Activated CD4-positive, alpha-beta T cell treated with anti-CD3 and anti-CD28 coated beads, Interleukin-2, amount 50 U/mL, for 24 hours (primary cell): ENCODE data around the gene FOXF1.

Source experiments
- DNase-seq, 2 donors: peaks; one replicate each; pipeline ENCODE4 v3.0.0-alpha.2; 2020; ENCODE audit warnings: low read depth in 1 of 2, low spot score in 1 of 2

FOXF1 gene

DNA sequence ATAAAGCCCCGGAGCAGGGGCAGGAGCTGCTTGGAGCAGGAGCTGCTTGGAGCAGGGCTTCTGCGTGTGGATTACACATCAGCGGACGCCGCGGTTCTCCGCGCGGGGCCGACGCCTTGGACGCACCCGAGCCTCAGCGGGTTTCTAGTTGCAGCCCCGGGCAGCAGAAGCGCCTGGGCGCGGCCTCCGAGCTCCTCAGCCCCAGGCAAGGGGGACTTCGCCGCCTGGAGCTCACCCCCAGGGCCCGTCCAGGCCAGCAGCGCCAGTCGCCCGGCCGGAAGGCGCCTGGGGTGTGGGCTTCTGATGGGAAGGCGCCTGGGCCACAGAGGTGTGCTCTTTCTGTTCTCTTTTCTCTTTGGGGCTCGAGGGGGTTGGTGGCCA lies 6.3 kb downstream of the FOXF1 start:
- no peak for DNase-seq

DNA sequence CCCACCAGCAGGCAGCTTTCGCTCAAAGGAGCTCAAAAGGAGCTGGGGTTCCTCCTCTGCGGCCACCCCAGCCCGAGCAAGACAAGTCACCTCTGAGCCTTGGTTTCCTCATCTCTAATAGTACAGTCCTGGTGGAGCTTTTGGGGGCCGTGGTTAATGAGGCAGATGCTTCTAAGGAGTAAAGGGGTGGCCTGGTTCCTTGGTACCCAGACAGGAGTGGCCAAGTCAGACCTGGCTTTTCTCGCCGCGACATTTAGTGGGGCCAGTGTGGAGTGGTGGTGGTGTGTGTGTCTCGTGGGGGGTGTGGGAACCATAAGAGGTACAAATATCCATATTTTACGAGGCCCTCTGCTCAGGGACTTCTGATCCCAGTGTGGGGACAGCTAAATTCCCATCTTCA lies 6.7 kb downstream of the FOXF1 start:
- DNase-seq = no peak

DNA sequence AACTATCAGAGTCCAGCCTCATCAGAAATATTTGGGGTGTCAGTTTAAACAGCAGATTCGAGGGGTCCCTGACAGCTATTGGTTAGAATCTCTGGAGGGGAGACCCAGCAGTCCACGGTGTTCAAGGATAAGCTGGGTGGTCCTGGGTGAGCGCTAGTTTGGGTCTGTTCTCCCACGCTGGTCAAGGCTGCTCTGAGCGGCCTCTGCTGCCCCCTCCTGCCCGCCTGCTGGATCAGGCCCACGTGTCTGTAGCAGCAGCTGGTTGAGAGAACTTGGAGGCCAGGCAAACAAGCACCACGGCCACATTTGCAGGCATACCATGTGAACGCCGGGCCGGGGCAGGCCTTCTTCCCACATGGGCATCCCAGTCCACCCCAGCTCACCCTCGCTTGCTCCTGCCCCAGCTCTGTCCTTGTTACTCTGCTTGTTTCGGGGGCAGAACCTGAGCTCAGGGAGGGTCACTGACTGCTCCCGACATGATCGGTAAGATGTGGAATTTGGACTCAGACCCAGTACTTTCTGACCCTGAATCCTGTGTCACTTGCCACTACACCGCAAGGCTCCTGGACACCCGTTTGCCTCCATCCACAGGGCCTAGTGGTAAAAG lies 7.4 kb downstream of the FOXF1 start:
- no peak for DNase-seq

DNA sequence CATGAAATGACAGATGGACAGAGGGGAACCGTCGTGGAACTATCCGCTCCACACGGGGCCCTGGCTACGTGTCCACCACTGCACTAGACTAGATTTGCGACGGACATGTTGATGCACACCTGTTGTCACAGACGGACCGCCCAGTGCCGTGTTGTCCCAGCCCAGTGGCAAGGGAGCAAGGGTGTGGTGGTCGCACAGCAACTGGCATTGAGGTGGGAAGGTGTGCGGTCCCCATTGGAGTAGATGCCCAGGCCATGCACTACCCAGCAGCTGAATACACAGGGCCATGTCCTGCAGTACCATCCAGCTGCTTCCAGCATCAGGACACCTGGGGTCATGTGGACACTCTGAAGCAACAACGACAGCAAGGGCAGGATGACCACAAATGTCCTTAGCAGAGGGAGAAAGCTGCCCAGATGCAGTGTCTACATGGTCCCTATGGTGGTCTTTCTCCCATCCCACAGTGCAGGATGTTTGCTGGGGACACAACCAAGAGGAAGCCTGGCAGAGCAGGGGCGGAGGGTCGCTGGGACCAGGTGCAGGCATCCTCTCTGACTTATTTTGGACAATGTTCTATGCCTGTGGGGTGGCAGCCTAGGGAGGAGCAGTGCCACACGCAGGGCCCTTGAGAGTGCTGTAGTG lies 8.8 kb downstream of the FOXF1 start:
- DNase-seq = no peak

DNA sequence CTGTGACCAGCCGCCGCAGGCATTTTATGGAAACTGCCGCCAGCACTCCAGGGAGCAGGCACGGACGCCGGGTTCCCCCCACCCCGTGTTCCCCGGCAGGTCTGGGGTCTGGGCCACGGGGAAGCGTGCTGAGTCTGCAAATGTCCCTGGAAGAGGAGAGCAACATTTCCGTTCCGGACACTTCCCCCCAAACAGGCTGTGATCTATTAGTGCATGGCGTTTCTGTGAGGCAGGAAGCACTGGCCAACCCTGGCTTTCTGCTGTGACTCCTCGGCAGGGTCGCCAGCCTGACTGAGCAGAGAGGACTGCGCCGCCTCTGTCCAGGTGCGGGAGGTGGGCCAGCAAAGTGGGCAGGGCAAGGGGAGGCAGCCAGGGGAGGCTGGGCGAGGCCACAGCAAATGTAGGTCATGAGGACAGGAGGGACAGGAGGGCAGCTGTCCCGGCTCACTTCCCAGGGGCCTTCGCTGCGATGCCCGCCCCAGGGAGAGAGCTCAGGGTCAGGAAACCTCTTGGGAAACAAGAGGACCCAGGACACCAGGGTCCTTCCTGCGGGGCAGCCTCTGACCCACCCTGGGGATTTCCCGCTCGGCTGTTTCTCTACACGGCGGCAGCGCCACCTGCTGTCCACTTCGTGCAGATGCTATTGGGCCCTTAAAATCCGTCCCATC lies 9.5 kb downstream of the FOXF1 start:
- DNase-seq = peak; percentile 30 to 52

DNA sequence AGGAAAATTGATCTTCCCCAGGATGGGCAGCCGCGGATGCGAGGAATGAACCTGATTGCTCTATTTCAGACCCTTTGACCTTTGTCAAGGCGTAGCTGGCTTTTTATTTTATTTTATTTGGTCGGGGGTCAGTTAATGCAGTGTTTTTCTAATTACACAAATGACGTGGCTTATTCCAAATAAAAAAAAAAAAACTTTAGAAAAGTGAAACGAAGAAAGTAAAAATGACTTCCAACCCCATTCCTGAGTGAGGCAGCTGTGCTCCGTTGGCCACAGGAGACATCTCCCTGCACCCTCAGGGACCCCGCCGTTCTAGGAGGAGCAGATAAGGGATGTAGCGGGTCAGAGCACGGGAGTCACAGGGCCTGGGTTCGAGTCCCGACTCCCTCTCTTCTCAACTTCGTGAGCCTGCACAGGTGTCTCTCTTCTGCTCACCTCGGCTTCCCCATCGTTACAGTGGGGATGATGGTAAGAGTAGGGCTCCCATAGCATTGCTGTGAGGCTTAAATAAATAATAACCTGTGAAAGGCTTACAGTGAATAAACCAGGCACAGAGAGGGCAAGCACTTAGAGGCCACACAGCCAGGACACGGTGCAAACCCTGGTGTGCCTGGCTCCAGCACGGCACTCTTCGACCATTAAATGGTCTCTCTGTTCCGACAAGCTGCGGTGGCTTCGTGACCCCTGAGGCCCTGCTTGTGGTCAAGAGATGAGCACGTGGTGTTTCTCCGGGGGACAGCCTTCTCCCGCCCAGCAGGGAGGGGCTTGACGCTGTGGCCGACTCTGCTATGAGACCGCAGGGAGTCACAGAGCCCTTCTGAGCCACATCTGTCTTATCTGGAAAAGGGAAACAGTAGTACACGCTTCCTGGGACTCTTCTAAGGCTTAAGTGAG lies 10.2 kb downstream of the FOXF1 start:
- no peak for DNase-seq

DNA sequence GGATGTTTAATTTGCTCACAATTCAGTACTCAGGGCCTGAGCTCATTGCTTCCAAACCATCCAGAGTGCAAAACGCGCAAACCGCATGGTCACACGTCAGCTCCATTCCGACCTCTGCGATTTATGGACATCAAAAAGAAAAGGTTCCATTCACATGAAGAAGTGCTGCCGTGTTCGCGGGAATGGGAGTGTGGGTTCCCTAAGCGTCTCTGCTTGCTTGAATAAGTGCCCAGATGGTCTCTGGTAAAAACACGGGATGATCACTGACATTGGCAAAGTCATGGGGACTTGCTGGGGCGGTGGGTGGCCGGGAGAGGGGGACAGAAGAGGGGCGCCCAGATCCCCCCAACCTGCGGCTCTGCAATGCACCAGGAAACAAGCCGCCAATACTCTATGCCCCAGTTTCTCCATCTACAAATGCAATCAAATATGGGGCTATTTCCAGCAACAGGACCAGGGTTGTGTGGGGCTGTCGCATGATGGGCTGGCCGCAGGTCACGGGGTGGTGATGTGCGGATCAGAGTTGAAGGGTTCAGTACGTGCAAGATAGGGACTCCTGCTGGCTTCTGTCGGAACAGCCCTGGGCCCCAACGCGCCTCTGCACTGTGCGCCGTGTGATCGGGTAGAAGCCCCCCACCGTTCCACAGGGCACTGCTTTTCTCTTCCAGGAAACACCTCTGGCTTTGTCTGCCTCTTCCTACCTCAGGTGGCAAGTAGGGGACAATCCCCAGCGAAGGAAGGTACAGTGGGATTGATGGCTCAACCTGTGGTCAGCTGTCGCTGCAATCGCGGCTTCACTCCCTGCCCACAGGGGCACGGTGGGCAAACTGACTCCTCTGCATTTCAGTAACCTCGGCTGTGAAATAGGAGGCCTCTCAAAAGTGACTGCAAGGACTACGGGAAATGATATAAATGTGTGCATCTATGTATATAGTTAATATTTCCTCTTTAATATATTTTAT lies 11.2 kb downstream of the FOXF1 start:
- DNase-seq = no peak

DNA sequence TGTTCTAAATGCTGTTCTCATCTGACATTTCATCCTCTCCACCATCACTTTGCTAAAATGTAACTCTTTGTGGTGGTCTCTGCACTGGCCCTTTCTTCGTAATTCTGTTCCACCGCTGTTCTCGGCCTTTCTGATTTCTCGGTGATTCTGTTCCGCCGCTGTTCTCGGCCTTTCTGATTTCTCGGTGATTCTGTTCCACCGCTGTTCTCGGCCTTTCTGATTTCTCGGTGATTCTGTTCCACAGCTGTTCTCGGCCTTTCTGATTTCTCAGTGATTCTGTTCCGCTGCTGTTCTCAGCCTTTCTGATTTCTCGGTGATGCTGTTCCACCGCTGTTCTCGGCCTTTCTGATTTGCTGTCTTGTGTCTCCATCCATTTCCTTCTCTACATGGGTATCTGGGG lies 12.3 kb downstream of the FOXF1 start:
- no peak for DNase-seq

DNA sequence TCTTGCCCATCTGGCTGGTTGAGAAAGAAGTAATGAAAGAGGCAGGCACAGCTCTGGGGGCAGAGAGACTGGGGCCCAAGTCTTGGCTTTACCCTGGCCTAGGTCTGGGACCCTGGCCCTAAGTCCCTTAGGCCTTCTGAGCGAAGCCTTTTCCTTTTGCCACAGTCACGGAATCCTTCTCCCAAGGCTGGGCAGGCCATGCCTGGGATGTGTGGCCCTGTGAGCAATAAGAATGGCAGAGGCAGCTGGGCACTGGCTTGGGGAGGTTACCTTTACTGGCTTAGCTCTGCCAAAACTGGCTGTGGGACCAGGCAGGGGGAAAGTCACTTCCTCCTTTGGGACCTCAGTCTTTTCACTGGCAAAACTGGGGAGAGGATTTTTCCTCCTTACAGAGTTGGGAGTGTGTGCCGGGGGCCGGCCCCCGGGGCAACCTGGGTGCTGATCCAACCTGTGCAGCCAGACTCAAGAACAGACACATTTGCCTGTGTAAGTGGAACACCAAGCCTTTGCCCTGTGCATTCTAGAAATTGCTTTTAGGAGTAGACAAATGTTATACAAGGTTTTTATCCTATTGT lies 12.9 kb downstream of the FOXF1 start:
- no peak for DNase-seq

DNA sequence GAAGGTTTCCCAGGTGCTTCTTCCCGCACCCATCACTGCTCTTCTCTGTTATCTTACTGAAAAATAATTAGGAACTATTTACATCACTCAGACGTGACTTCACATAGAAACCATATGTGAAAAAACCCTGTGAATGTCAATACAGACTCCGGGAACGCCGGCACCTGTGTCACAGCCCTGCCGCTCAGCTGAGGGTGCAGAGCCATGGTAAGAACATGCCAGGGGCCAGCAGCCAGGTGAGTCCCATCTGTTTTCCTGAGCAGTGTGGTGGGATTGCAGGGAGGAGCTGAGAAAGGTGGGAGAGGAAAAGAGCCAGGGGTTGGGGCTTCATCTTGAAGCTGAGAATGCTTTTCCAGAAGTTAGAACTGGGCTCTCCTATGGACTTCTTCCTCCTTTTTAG lies 13.7 kb downstream of the FOXF1 start:
- DNase-seq = no peak

DNA sequence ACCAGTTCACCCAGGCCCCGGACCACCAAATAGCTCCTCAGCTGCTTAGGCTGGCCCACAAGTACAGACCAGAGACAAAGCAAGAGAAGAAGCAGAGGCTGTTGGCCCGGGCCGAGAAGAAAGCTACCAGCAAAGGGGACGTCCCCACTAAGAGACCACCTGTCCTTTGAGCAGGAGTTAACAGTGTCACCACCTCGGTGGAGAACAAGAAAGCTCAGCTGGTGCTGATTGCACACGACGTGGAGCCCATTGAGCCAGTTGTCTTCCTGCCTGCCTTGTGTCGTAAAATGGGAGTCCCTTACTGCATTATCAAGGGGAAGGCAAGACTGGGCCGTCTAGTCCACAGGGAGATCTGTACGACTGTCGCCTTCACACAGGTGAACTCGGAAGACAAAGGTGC lies 15.4 kb downstream of the FOXF1 start:
- DNase-seq = no peak

DNA sequence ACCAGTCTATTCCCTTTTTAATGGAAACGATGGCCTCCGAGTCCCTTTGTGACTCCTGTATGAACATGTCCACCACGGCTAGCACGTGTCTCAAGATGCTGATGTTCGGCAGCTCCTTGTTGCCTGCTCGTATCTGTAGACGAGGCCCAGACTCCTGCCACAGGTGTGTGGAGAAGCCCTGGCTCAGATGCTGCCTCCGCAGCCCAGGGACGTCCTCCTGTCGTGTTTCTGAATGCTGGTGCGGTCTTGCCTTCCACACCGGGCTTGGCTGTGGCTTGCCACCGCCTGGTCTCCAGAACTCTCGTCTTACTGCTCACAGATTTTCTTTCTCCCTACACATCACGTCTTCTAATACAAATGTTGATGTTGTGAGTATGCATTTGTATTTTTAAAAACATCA lies 17.0 kb downstream of the FOXF1 start:
- DNase-seq = no peak

DNA sequence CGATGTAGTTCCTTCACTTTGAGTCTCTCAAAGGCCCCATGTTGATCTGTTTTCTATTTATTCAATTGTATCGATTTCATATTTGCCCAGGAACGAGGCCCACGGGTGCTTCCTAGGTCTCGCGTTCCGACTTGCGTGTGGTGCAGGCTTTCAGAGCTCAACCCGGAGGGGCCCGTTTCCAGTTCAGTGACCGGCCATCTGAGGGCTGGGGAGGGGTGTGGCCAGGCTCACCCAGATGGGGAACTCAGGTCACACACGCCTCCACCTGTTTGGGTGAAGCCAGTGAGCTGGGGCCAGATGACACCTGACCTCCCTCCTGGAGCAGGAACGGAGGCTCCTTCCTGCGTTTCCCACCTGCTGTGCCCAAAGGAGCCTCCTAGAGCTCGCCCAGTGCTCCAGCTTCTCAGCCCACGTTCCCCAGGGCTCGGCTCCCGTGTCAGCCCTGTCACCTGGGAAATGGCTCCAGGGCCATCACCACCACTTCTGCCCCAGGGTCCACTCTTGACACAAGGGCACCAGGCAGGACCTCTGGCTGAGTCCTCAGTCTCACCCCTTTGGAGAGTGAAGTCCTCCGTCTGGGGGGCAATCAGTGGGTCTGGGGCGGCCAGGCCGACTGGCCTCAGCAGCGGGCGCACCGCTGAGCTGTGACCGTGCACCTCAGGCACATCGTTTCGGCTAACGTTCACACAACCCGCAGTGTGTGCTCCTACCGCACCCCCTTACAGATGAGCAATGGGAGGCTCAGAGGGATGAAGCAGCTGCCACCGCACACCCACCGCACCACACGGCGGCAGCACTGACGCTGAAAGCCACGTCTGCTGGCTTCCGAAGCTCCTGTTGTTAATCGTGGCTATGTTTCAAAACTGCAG lies 18.0 kb downstream of the FOXF1 start:
- DNase-seq = no peak

DNA sequence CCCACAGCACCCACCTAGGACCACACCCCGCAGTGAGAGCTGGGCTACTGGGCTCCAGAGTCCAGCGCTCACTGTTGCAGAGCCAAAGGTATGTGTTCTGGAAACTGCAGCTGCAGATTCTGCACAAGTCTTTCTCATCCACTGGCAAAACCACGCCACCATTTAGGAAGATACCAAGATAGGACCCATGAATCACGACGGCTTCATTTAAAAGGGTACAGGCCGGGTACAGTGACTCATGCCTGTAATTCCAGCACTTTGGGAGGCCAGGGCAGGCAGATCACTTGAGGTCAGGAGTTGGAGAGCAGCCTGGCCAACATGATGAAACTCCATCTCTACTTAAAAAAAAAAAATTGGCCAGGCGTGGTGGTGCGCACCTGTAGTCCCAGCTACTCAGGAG lies 18.8 kb downstream of the FOXF1 start:
- DNase-seq = no peak

DNA sequence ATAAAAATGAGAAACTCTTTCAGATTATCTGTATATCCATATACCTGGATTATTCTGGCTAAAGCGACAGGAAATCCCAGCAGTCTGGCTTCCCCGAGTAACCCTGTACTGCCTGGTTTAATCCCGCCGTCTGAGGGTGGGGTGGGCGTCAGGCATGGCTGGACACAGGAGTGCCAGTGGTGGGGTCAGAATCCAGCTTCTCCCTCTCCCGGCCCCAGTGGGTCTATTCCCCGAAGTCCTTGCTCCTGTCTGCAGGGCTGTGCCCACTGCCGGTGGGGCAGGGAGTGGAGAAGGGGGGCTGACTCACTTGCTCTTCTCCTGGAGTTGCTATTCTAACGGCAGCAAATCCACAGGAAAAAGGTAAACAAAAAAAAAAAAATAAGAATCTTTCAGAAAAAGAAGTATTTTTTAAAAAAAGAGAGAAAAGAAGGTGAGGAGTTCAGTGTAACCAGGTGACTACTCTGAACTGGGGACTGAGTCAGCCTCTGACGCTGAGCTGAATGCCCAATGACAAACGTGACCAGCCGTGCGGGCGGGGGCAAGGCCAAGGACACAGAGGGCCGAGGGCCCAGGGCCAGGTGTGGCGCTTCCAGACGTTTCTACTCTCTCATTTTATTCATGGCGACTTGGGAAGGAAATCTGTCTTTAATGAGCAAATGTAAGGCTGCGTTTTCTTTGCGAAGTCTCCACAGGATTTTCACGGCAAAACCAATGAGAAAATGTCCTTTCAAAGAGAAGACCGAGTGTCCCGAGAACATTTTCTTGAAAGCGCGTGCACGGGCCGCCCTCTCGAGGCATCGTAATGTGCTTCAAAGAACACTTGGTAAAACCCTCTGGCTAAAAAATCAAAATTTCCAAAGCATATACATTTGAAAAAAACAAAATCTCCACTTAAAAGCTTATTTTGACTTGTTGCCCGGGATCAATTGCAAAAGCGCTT lies 20.2 kb downstream of the FOXF1 start:
- no peak for DNase-seq

DNA sequence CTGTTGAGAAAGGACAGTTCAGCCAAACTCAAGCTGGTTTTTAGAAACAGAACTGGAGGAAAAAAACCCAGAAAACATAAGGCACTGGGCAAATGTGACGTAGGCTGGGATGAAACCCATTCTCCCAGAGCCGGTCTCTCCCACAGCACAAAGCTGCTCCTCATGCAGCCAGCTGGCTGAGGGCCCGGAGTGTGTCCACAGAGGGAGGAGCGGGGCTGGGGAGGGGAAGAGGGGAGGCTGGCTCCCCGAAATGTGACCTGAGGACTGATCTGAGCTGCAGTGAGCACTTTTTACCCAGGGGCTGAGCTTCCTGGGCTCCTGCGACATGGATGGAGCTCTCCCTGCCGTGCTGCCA lies 20.8 kb downstream of the FOXF1 start:
- DNase-seq = no peak

DNA sequence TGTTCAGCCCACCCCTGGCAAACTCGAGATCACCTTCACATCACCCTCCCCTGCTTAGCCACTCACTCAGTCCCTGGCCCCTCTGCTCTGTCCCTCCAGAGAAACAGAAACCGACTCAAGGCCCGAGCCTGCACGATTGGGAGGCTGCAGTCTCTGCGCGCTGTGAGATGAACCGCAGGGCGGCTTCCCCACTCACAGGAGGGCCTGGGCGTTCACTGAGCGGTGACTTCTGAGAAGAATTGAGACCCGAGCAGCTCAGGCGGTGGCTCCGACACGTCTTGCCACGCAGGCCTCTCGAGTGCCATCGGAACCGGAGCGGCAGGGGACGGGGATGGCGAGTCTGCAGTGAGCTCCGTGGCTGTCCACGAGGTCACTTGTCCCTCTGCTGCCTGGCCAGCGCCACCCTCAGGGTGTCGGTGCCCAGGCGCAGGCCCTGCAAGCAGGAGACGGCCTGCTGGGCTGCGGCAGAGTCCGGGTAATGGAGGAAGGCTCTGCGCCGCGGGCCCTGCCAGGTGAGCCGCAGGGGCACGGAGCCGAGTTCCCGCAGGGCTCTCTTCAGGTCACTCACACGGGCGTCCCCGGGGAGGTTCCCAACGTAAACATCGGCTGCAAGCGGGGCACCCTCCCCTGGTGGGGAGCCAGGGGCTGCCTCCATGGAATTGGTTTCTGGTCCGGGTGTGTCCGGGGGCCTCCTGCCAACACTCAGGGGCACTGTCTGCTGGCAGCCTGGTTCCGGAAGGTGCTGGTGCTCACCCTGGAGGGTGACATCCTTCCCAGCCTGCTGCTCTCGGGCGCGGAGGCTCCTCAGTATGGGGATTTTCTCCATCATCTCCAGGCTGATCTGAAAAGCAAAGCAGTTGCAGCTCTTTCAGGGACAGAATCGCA lies 21.6 kb downstream of the FOXF1 start:
- no peak for DNase-seq

DNA sequence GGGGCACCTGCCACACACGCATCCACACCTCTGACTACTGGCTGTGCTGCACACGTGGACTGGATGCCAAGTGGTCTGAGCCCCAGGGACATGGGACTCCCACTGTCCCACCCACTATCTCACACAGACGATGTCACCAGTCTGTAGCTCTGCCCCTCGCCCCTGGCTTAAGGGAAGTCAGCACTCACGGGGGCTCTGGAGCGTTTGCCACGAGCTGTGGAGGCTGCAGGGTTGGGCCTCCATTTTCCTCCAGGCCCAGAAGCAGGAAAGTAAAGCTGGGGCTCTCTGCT lies 22.1 kb downstream of the FOXF1 start:
- DNase-seq = no peak
